GM21619 (cell line): ENCODE results near the gene TNFSF9.
"Not testable (repeated sequence)": the region's sequence is repeated elsewhere in the genome, so short reads cannot be mapped to it uniquely, and the experiment has no call there.

Source experiments
- ATAC-seq: cut with Tn5 transposase; IDR thresholded peaks from one replicate; pipeline ENCODE4 v1.9.1; 2021; ENCODE audit not compliant: unreplicated experiment

The TNFSF9 gene

GRCh38 chr19:6570764-6571163 lies 39.9 kb downstream of the TNFSF9 start:
- ATAC-seq = no peak

GRCh38 chr19:6571167-6571566 lies 40.3 kb downstream of the TNFSF9 start:
- ATAC-seq = no peak

- no peak for ATAC-seq
These were observed 41.4 kb downstream of the TNFSF9 start for GRCh38 chr19:6572217-6572616.

- no peak for ATAC-seq
These were observed 42.5 kb downstream of the TNFSF9 start for GRCh38 chr19:6573350-6573749.

GRCh38 chr19:6576869-6577475 lies 46.1 kb downstream of the TNFSF9 start:
- ATAC-seq = no peak

GRCh38 chr19:6577476-6578125 lies 46.8 kb downstream of the TNFSF9 start:
- peak; percentile 75 for ATAC-seq

- ATAC-seq = no peak
These were observed 48.8 kb downstream of the TNFSF9 start for GRCh38 chr19:6579450-6580178.

- no peak for ATAC-seq
These were observed 49.5 kb downstream of the TNFSF9 start for GRCh38 chr19:6580313-6580712.

GRCh38 chr19:6582515-6583484 lies 52.0 kb downstream of the TNFSF9 start:
- ATAC-seq = not testable (repeated sequence)
